T-helper 1 cell (primary cell): ENCODE measurements around the gene C6orf163.

ENCODE experiments used
- DNase-seq, 5 donors: peaks; one replicate each; pipeline ENCODE4 v3.0.0-alpha.2; 2012 to 2020

C6orf163 gene

GRCh38 chr6:87357479-87358196 is 13.0 kb downstream of the C6orf163 start:
- DNase-seq, result no peak

- DNase-seq, result no peak
Observed at GRCh38 chr6:87364602-87365252, 20.1 kb downstream of the C6orf163 start.

GRCh38 chr6:87366072-87366827 is 21.6 kb downstream of the C6orf163 start:
- DNase-seq, result no peak

- no peak for DNase-seq
Observed at GRCh38 chr6:87366899-87367298, 22.3 kb downstream of the C6orf163 start.

GRCh38 chr6:87373377-87373776 is 28.8 kb downstream of the C6orf163 start:
- DNase-seq, result no peak

- no peak for DNase-seq
Observed at GRCh38 chr6:87375315-87375714, 30.7 kb downstream of the C6orf163 start.

GRCh38 chr6:87376643-87377042 is 32.0 kb downstream of the C6orf163 start:
- DNase-seq, result no peak

GRCh38 chr6:87378947-87379346 is 34.3 kb downstream of the C6orf163 start:
- no peak for DNase-seq

- DNase-seq, result no peak
Observed at GRCh38 chr6:87382861-87383260, 38.2 kb downstream of the C6orf163 start.

GRCh38 chr6:87384038-87384437 is 39.4 kb downstream of the C6orf163 start:
- DNase-seq, result no peak

GRCh38 chr6:87384449-87384848 is 39.8 kb downstream of the C6orf163 start:
- DNase-seq, result no peak

GRCh38 chr6:87391334-87391733 is 46.7 kb downstream of the C6orf163 start:
- DNase-seq, result no peak

GRCh38 chr6:87393026-87393622 is 48.5 kb downstream of the C6orf163 start:
- peak in 2 of 5 donors; percentile 19 to 69 for DNase-seq

- no peak for DNase-seq
Observed at GRCh38 chr6:87395431-87395830, 50.8 kb downstream of the C6orf163 start.

GRCh38 chr6:87396595-87397392 is 52.2 kb downstream of the C6orf163 start:
- no peak for DNase-seq

GRCh38 chr6:87397656-87398055 is 53.0 kb downstream of the C6orf163 start:
- no peak for DNase-seq

- DNase-seq, result no peak
Observed at GRCh38 chr6:87401832-87402231, 57.2 kb downstream of the C6orf163 start.

GRCh38 chr6:87407561-87407900 is 62.9 kb downstream of the C6orf163 start:
- no peak for DNase-seq

GRCh38 chr6:87407901-87408720 is 63.5 kb downstream of the C6orf163 start, which contains the start of gene CFAP206:
Gene CFAP206, plus strand, starts transcription at chr6:87407972. Its CDS starts 1,868 bp downstream, at chr6:87409840.
- DNase-seq, result peak; percentile 68 to 78 (median 74)

- DNase-seq, result no peak
Observed at GRCh38 chr6:87408721-87409155, 64.1 kb downstream of the C6orf163 start.
